Measurements from ENCODE around the gene NANP.
"Not testable (repeated sequence)": the region's sequence is repeated elsewhere in the genome, so short reads cannot be mapped to it uniquely, and the experiment has no call there.

Gene NANP

GRCh38 chr20:25606094-25606695 lies 17.6 kb downstream of the NANP start:
- DNase-seq (ENCODE audit: low spot score) (no peak), FAIRE-seq (no peak)

GRCh38 chr20:25605148-25605547 lies 18.7 kb downstream of the NANP start:
- FAIRE-seq = no peak
- DNase-seq (ENCODE audit: low spot score) = no peak

DNA sequence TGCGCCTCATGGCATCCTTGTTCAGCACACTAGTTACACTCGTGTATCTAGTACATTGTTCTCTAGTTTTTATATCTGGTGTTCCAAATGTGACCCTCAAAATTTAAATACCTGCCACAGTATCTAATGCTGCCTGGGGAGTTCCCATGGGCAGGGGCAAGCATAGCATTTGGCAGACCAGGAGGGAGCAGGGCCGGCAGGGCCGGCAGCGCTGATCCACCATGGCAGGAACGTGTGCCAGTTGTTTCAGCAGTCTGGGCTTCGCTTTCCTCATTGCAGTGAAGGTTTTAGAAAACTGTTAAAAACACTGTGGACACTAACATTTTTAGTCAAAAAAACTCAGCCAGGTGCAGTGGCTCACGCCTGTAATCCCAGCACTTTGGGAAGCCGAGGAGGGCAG lies 19.2 kb downstream of the NANP start:
- FAIRE-seq = no peak
- DNase-seq (ENCODE audit: low spot score) = no peak

DNA sequence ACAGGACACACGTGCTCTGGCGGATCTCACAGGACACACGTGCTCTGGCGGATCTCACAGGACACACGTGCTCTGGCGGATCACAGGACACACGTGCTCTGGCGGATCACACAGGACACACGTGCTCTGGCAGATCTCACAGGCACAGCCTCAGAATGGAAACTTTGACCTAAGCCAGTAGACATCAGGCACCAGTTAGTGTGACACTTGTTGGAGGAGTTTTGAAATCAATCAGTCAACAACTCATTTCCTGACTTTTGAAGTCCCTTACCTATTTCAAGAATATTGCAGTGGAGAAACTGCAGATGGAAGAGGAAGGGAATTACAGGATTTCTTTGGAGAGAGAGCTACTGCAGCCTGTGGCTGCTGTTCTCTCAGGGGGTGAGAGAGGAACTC lies 20.9 kb downstream of the NANP start:
- not testable (repeated sequence) for FAIRE-seq; DNase-seq (ENCODE audit: low spot score)

GRCh38 chr20:25602191-25602913 lies 21.5 kb downstream of the NANP start:
- FAIRE-seq; DNase-seq (ENCODE audit: low spot score): not testable (repeated sequence)

GRCh38 chr20:25601659-25602058 lies 22.2 kb downstream of the NANP start:
- FAIRE-seq = no peak

GRCh38 chr20:25600632-25601031 lies 23.2 kb downstream of the NANP start:
- FAIRE-seq (no peak), DNase-seq (ENCODE audit: low spot score) (peak; percentile 11)

More at GRCh38 chr20:25601659-25602058, 22.2 kb downstream of the NANP start:
- no peak for DNase-seq (ENCODE audit: low spot score)

DNA sequence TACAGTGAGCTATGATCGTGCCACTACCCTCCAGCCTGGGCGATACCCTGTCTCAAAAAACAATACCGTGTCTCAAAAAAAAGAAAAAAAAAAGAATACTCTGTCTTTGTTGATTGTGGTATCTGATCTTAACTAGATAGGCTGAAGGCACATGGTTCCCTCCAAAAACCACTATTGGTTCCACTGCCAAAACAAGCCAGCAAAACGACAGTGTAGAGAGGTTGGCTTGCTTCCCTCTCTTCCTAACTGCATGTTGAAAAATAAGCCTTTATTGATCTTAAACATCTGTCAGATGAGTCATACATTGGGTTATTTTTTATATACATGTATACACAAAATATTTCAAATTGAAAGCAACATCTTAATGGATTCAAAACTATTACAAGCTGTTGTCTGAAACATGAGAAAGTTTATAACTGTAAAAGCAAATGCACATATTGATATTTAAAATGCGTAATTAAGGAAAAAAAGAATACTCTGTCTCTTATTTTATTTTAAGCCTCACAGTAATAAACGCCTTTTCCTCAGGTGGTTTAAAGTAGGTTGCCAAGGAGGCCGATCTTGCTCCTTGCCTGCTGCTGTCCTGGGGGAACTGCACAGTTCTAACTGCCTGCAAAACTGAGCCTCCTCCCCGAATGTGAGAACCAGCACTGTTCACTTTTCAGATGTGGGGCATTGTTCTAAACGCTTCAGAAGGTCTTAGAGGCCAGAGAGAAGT lies 31.5 kb downstream of the NANP start:
- no peak for FAIRE-seq
- no peak for DNase-seq (ENCODE audit: low spot score)

DNA sequence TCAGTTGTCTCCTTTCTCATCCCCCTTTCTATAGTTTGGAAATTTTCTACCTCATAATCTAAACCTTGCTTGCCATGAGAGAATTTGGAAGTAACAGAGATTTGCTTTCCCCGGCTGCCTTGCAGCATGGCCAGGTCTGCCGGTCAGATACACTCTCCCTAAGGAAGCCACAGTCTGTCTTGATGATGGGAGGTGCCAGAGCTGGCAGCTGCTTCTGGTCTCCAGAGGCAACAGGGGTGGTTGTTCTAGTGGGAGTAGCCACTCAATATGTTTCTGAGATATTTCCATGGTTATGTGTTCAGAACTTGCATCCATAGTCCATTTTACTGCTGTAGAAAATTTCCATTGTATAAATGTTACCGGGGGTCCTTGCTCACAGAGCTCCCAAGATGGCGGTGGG lies 33.0 kb downstream of the NANP start:
- DNase-seq (ENCODE audit: low spot score); FAIRE-seq: not testable (repeated sequence)

DNA sequence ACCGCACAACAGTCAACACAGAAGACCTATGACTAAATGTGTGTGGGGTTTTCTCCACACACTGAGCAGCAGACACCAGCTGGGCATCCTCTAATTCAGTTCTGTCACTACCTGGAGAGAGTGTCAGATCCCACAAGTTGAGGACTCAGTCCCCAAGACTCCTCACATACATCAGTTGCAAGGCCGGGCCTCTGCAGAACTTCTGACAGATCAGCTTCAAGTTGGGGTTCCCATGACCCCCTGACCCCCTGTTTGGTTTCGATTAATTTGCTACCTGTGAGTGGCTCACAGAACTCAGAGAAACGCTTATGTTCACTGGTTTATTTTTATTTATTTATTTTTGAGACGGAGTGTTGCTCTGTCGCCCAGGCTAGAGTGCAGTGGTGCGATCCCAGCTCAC lies 35.3 kb downstream of the NANP start:
- FAIRE-seq = no peak

GRCh38 chr20:25587536-25587935 lies 36.3 kb downstream of the NANP start:
- no peak for DNase-seq (ENCODE audit: low spot score)
- no peak for FAIRE-seq

More for the DNA sequence above, 35.3 kb downstream of the NANP start:
- no peak for DNase-seq (ENCODE audit: low spot score)

DNA sequence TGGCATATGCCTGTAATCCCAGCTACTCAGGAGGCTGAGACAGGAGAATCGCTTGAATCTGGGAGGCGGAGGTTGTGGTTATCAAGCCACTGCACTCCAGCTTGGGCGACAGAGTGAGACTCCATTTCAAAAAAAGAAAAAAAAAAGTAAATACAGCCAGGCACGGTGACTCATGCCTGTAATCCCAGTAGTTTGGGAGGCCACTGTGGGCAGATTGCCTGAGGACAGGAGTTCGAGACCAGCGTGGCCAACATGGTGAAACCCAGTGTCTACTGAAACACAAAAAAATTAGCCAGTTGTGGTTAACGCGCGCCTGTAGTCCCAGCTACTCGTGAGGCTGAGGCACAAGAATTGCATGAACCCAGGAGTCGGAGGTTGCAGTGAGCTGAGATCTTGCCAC lies 36.9 kb downstream of the NANP start:
- DNase-seq (ENCODE audit: low spot score) (no peak), FAIRE-seq (no peak)

DNA sequence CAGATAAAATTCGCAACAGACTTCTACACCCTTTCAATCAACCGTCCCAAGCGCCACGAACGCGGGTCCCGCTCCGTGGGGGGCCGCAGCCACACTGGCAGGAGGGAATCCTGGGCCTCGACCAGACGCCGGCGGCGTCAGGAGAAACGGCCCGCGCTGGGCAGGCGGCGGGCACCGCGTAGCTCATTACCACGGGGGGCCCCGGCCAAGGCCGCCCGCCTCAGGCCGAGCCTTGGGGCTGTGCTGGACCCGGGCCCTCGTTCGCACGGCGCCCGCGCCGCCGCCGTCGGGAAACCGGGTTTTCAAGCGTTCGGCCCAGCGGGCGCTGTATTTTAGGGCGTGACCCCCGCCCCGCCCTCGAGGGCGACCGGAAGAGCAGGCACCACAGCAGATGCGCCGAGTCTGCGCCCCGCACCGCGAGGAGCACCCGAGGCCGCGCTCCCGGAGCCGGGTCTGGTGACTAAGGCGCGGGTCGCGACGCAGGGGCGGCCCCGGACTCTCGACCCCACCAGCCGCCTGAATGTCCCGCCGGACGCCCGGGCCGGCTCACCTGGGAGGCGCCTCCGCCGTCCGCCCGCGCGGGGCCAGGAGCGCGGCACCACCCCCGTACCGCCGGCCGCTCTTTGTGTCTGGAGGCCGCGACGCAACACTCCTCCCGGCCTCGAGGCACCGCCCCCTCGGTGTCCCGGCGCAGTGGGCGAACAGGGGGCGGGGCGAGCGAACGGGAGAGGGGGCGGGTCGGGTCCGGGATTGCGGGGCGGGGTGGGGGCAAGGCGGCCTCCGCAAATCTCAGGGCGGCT lies 38.7 kb downstream of the NANP start, which contains the start of gene NINL:
NINL (minus strand) TSS at position 627 of the 800 bp plus-strand sequence. CDS start 58,944 bp downstream, outside the sequence.
- FAIRE-seq (no peak), DNase-seq (ENCODE audit: low spot score) (peak; percentile 8)

GRCh38 chr20:25583607-25584006 lies 40.2 kb downstream of the NANP start:
- FAIRE-seq; DNase-seq (ENCODE audit: low spot score): not testable (repeated sequence)

GRCh38 chr20:25580711-25581110 lies 43.1 kb downstream of the NANP start:
- DNase-seq (ENCODE audit: low spot score) = no peak
- no peak for FAIRE-seq

- DNase-seq (ENCODE audit: low spot score) = no peak
These were observed 44.6 kb downstream of the NANP start for GRCh38 chr20:25579081-25579770.

DNA sequence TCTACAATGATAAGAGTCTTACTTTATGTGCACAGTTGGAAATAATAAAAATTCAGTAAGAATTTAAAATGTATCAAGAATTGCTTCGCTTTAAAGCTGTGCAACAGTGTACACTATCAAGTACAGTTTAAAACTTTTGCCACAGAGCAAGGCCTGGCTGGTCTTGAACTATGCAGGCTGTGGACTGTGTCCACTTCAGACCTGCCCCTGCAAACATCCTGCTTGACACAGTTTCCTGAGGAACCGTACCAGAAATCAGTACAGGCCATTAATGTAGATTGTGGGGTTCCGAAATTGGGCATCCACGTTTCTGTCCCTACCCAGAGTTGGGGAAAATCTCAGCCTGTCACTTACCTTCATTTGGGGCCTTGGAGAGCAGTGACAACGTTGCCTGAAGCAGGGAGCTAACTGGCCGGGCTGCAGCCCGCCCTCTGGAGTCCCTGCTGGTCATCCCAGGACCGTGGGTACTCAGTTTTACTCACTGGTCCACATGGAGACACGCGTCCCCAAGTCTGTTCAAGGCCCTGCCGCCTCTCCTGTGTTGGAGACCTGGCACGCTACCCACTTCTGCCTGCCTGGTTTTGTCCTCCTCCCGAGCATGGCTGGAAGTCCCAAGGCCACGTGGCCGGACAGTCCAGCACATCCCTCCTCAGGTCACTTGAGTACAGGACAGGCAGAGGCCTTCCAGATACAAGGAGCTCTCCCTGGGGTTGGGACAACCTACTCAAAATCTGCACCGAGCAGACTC lies 46.9 kb downstream of the NANP start:
- FAIRE-seq = no peak
- DNase-seq (ENCODE audit: low spot score) = no peak

More at GRCh38 chr20:25579081-25579770, 44.6 kb downstream of the NANP start:
- no peak for FAIRE-seq

GRCh38 chr20:25574411-25574810 lies 49.4 kb downstream of the NANP start:
- DNase-seq (ENCODE audit: low spot score) (peak; percentile 6), FAIRE-seq (no peak)

- no peak for FAIRE-seq
- no peak for DNase-seq (ENCODE audit: low spot score)
These were observed 50.2 kb downstream of the NANP start for GRCh38 chr20:25573288-25574251.

Data from RCC 7860 (cell line).